ENCODE results near the gene SSTR5.

SSTR5 gene

DNA sequence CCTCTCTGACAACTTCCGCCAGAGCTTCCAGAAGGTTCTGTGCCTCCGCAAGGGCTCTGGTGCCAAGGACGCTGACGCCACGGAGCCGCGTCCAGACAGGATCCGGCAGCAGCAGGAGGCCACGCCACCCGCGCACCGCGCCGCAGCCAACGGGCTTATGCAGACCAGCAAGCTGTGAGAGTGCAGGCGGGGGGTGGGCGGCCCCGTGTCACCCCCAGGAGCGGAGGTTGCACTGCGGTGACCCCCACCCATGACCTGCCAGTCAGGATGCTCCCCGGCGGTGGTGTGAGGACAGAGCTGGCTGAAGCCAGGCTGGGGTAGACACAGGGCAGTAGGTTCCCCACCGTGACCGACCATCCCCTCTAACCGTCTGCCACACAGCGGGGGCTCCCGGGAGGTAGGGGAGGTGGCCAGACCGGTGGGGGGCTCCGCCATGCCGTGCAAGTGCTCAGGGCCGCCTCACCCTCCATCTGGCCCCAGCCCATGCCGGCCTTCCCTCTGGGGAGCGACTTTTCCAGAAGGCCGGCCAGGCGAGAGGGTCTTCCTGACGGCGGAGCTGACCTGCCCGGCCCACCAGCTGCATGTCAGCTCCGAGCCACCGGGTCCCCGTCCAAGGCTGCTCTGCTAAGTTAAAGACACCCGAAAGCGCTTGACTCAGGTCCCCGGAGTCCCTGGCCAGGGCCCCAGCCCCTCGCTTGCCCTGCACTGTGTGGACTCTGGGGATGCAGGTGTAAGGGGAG lies 7.4 kb downstream of the SSTR5 start:
- TF ChIP-seq EZH2 (IDR thresholded peaks at IDR 0.05; ENCODE audit: borderline replicate concordance, low read depth, low read length, severe bottlenecking): no peak
- TF ChIP-seq, protein P1, sequence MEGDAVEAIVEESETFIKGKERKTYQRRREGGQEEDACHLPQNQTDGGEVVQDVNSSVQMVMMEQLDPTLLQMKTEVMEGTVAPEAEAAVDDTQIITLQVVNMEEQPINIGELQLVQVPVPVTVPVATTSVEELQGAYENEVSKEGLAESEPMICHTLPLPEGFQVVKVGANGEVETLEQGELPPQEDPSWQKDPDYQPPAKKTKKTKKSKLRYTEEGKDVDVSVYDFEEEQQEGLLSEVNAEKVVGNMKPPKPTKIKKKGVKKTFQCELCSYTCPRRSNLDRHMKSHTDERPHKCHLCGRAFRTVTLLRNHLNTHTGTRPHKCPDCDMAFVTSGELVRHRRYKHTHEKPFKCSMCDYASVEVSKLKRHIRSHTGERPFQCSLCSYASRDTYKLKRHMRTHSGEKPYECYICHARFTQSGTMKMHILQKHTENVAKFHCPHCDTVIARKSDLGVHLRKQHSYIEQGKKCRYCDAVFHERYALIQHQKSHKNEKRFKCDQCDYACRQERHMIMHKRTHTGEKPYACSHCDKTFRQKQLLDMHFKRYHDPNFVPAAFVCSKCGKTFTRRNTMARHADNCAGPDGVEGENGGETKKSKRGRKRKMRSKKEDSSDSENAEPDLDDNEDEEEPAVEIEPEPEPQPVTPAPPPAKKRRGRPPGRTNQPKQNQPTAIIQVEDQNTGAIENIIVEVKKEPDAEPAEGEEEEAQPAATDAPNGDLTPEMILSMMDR (IDR thresholded peaks at IDR 0.05; ENCODE audit: borderline replicate concordance, extremely low read depth, low read length, poor library complexity, severe bottlenecking): no peak
- Histone ChIP-seq H3K79me2 (ENCODE audit: insufficient read depth, low read length) (no peaks in the 10 kb centered on the region), H3K4me2 (ENCODE audit: insufficient read depth, low read length) (no peak overlapping the region), H3K9me3 (ENCODE audit: insufficient read depth, low read length, severe bottlenecking) (peaks cover 9% of the 10 kb centered on the region), H3K27ac (ENCODE audit: low read length) (no peak overlapping the region), H3K27me3 (ENCODE audit: insufficient read depth, low read length, poor library complexity) (no peaks in the 10 kb centered on the region), H2AFZ (ENCODE audit: low read depth, low read length) (no peak overlapping the region), H4K20me1 (ENCODE audit: insufficient read depth, low read length) (0 out of 2 replicates have a peak, but pooled peaks cover 5% of the 10 kb centered on the region), H3K4me3 (ENCODE audit: low read depth in 1 of 2, low read length in 2 of 2) (no peak overlapping the region), H3K36me3 (ENCODE audit: insufficient read depth, low read length) (no peaks in the 10 kb centered on the region), H3K4me1 (ENCODE audit: insufficient read depth, low read length) (no peaks in the 10 kb centered on the region), H3K9ac (ENCODE audit: low read depth, low read length) (no peak overlapping the region)
- no peak for ATAC-seq (ENCODE audit: insufficient read depth, low read depth)
- DNase-seq: no peak

DNA sequence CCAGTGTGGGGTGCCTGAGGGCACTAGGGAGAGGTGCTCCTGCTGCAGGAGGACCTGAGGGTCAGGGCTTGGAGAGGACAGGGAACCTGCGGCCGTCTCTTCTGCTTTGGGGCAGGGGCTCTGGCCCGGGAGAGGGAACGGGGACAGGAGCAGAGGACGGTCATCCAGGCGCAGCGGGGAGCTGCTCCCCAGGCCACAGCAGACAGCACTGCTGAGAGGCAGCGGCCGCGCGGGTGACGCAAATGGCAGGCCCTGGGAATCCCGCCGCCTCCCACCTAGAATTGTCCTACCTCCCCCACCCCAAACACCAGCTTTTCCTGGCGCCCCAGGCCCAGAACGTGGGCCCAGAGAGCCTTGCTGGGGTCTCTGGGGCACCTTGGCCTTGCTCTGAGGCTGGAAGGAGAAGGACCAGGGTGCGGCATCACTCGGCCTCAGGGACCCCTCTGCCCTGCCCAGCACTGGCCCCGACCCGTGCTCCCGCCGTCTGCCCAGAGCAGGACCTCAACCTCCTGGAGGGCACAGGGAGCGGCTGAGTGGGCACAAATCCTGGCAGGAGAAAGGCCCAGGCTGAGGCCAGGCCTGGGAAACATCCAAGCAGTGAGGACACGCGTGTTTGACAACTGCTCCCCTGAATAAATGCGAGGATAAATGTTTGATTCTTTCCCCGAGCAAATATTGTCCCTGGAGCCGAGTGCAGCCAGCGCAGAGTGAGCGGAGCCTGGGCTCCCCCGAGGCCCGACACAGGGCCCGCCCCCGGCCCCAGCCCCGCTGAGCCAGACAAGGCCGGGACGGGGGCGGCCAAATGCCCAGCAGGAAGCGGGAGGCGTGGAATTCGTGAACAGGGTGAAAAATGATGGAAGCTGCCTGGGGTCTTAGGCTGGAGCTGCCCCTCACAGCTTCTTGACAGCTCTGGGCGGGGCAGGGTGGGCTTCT lies 8.5 kb downstream of the SSTR5 start:
- Histone ChIP-seq H3K9me3 (ENCODE audit: insufficient read depth, low read length, severe bottlenecking) (peaks cover 13% of the 10 kb centered on the region), H3K27ac (ENCODE audit: low read length) (no peak overlapping the region)

DNA sequence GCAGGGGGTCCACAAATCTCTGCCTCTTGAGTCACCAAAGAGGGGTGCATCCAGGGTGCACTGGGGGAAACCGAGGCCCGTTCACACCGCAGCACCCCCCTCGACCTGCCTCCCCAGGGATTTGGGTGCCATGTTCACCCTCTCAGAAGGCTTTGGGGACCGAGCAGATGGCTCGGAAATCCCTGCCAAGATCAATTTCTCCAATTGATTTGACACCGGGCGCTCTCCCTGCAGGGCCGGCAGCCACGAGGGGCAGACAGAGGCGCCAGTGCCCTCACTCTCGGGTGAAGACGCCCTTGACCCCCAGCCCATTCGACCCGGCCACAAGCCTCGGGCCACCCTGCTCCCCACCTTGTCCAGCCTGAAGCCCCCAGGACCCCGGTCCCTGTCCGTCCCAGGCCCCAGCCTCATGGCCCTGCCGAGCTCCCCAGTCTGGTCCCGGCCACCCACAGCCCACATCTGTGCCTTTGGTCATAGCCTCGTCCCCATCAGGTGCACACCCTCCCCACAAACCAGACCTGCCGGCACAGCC lies 9.3 kb downstream of the SSTR5 start:
- Histone ChIP-seq H3K9me3 (ENCODE audit: insufficient read depth, low read length, severe bottlenecking) (peaks cover 13% of the 10 kb centered on the region), H4K20me1 (ENCODE audit: insufficient read depth, low read length) (no peaks in the 10 kb centered on the region), H3K4me1 (ENCODE audit: insufficient read depth, low read length) (no peaks in the 10 kb centered on the region), H3K79me2 (ENCODE audit: insufficient read depth, low read length) (no peaks in the 10 kb centered on the region), H3K4me3 (ENCODE audit: low read depth in 1 of 2, low read length in 2 of 2) (no peak overlapping the region), H3K9ac (ENCODE audit: low read depth, low read length) (no peak overlapping the region), H3K27me3 (ENCODE audit: insufficient read depth, low read length, poor library complexity) (no peaks in the 10 kb centered on the region), H3K4me2 (ENCODE audit: insufficient read depth, low read length) (no peak overlapping the region), H3K27ac (ENCODE audit: low read length) (no peak overlapping the region), H3K36me3 (ENCODE audit: insufficient read depth, low read length) (no peaks in the 10 kb centered on the region), H2AFZ (ENCODE audit: low read depth, low read length) (no peak overlapping the region)
- ATAC-seq (ENCODE audit: insufficient read depth, low read depth): no peak
- no peak for DNase-seq
- TF ChIP-seq, protein P1 (IDR thresholded peaks at IDR 0.05; ENCODE audit: borderline replicate concordance, extremely low read depth, low read length, poor library complexity, severe bottlenecking): no peak
- no peak for TF ChIP-seq EZH2 (IDR thresholded peaks at IDR 0.05; ENCODE audit: borderline replicate concordance, low read depth, low read length, severe bottlenecking)

More for the DNA sequence above, 8.5 kb downstream of the SSTR5 start:
- ATAC-seq (ENCODE audit: insufficient read depth, low read depth) (no peak), DNase-seq (no peak)
- Histone ChIP-seq H3K9ac (ENCODE audit: low read depth, low read length) (no peak overlapping the region), H2AFZ (ENCODE audit: low read depth, low read length) (no peak overlapping the region), H3K36me3 (ENCODE audit: insufficient read depth, low read length) (no peaks in the 10 kb centered on the region), H3K4me3 (ENCODE audit: low read depth in 1 of 2, low read length in 2 of 2) (no peak overlapping the region), H3K4me1 (ENCODE audit: insufficient read depth, low read length) (no peaks in the 10 kb centered on the region), H3K27me3 (ENCODE audit: insufficient read depth, low read length, poor library complexity) (no peaks in the 10 kb centered on the region), H3K79me2 (ENCODE audit: insufficient read depth, low read length) (no peaks in the 10 kb centered on the region), H3K4me2 (ENCODE audit: insufficient read depth, low read length) (no peak overlapping the region), H4K20me1 (ENCODE audit: insufficient read depth, low read length) (no peaks in the 10 kb centered on the region)
- no peak for TF ChIP-seq EZH2 (IDR thresholded peaks at IDR 0.05; ENCODE audit: borderline replicate concordance, low read depth, low read length, severe bottlenecking)
- TF ChIP-seq, protein P1 (IDR thresholded peaks at IDR 0.05; ENCODE audit: borderline replicate concordance, extremely low read depth, low read length, poor library complexity, severe bottlenecking): no peak

All from DND-41 (cell line).